ENCODE data around the gene PCGF1. TPM values are rescaled to one million over a fixed set of nuclear protein-coding genes. Genes with fewer than 3 reads are reported as not detected.

The PCGF1 gene
- total and polyA plus RNA-seq, 2 of the 8 experiments (the other 6 are each of a cell fraction or from before 2014, with no cell fraction given) = 10.0 to 23.7 TPM

GRCh38 chr2:74540291-74540690, 32.8 kb upstream of the PCGF1 start:
- ChIA-PET POLR2A (ENCODE audit: partially characterized antibody) (interaction anchor here (1.3 to 2.9 kb wide), 3 partner anchors 8 to 10 kb away, joined by 4 to 19 read pairs (median 12); partner anchors contain the start of genes AUP1 and HTRA2), CTCF (ENCODE audit: partially characterized antibody) (interaction anchor here (0.6 to 2.1 kb wide), 4 partner anchors 36 to 101 kb away, joined by 3 to 4 read pairs (median 4); no protein-coding TSS in a partner anchor)
- Histone ChIP-seq H2BK20ac (ENCODE audit: low read length) (no peak overlapping the region), H2AK5ac (ENCODE audit: low read depth, low read length) (no peak overlapping the region), H2BK5ac (ENCODE audit: low read depth, low read length) (no peak overlapping the region), H3K27ac (ENCODE audit: low read depth, low read length) (no peak overlapping the region), H3K56ac (replicated peaks; ENCODE audit: insufficient read length, low read depth, low read length) (no peak overlapping the region), H3K9ac (replicated peaks in 1 of 4; ENCODE audit: extremely low read depth in 1 of 4, low read depth in 3 of 4, low read length in 3 of 4) (no peak overlapping the region), H3K36me3 (ENCODE audit: control insufficient read depth in 2 of 4, insufficient read depth in 4 of 4, low read length in 3 of 4) (no peaks in the 10 kb centered on the region), H4K91ac (replicated peaks; ENCODE audit: insufficient read length, low read length) (no peak overlapping the region), H3K23ac (ENCODE audit: insufficient read length) (no peak overlapping the region), H2AFZ (ENCODE audit: low read length) (no peak overlapping the region), H3K4ac (replicated peaks; ENCODE audit: insufficient read length, low read depth, low read length) (no peak overlapping the region), H3K23me2 (ENCODE audit: low read depth, low read length) (no peaks in the 10 kb centered on the region; the same call in 1 of the 2 replicates), H3K9me3 (ENCODE audit: insufficient read depth in 2 of 2, low read depth in 1 of 2, low read length in 1 of 2) (no peaks in the 10 kb centered on the region), H3K4me1 (replicated peaks in 1 of 4; ENCODE audit: control insufficient read depth in 3 of 4, insufficient read depth in 4 of 4, low read length in 3 of 4) (no peaks in the 10 kb centered on the region; a peak in 1 of 7 replicates), H3K18ac (ENCODE audit: extremely low read depth, low read length) (no peak overlapping the region), H3K79me1 (ENCODE audit: low read depth, low read length) (no peaks in the 10 kb centered on the region), H2BK120ac (replicated peaks; ENCODE audit: low read depth, low read length) (no peak overlapping the region), H3K4me3 (ENCODE audit: extremely low read depth in 1 of 4, insufficient read depth in 2 of 4, low read depth in 3 of 4, low read length in 4 of 4) (no peak overlapping the region), H4K8ac (ENCODE audit: extremely low read depth, insufficient read depth, low read length) (no peak overlapping the region), H2BK15ac (ENCODE audit: low read length) (no peak overlapping the region), H3K14ac (ENCODE audit: insufficient read length) (no peak overlapping the region), H2BK12ac (ENCODE audit: low read depth, low read length) (no peak overlapping the region), H3K4me2 (ENCODE audit: insufficient read depth in 1 of 2, low read depth in 2 of 2, low read length in 2 of 2) (no peak overlapping the region), H3K79me2 (ENCODE audit: control insufficient read depth in 1 of 2, insufficient read depth in 2 of 2, low read length in 2 of 2) (no peaks in the 10 kb centered on the region), H4K5ac (ENCODE audit: insufficient read length, low read depth, low read length) (no peak overlapping the region), H3K27me3 (replicated peaks in 1 of 4; ENCODE audit: control insufficient read depth in 3 of 4, extremely low read depth in 1 of 4, insufficient read depth in 3 of 4, low read length in 3 of 4) (peaks cover 0 to 1% (median 0%) of the 10 kb centered on the region in 4 experiments; a peak in 1 of 7 replicates), H4K20me1 (replicated peaks in 1 of 2; ENCODE audit: control insufficient read depth in 1 of 2, insufficient read depth in 2 of 2, low read length in 2 of 2) (peaks cover 5% of the 10 kb centered on the region in 2 experiments)
- no peak for DNase-seq (ENCODE audit: low read depth in 1 of 2, low spot score in 2 of 2)
- no peak for FAIRE-seq
- WGBS, 2 experiments (ENCODE audit: extremely low coverage in 1 of 2, insufficient coverage in 1 of 2, insufficient read length in 1 of 2, insufficient replicate concordance in 2 of 2, low coverage in 1 of 2, low lambda C conversion rate in 2 of 2, missing lambda C conversion rate in 1 of 2) = 93% methylated on average over 5 of the region's 5 CpGs; no CpG with 5 or more reads in 1 of the 2 experiments
- TF ChIP-seq SP1 (IDR thresholded peaks at IDR 0.05; ENCODE audit: low read depth, low read length) (no peak), TAF1 (IDR thresholded peaks at IDR 0.05; ENCODE audit: low read depth, low read length) (no peak), TEAD4 (IDR thresholded peaks at IDR 0.05; ENCODE audit: low read depth, low read length) (no peak), MAFK (IDR thresholded peaks at IDR 0.05; ENCODE audit: low read depth, low read length) (no peak), CTBP2 (IDR thresholded peaks at IDR 0.05; ENCODE audit: borderline replicate concordance, insufficient read depth, insufficient read length, low read length) (no peak), NRF1 (IDR thresholded peaks at IDR 0.05; ENCODE audit: low read depth, low read length) (no peak), GTF2F1 (IDR thresholded peaks at IDR 0.05; ENCODE audit: borderline replicate concordance, low read depth, low read length) (no peak), RNF2 (IDR thresholded peaks at IDR 0.05; ENCODE audit: borderline replicate concordance, low read depth, low read length, missing control alignments, poor library complexity, severe bottlenecking) (no peak), CBX5 (IDR thresholded peaks at IDR 0.05; ENCODE audit: low read depth, low read length) (no peak), BACH1 (IDR thresholded peaks at IDR 0.05; ENCODE audit: low read length) (no peak), EP300 (IDR thresholded peaks at IDR 0.05; ENCODE audit: borderline replicate concordance in 1 of 2, low read depth in 2 of 2, low read length in 2 of 2) (no peak), ASH2L (IDR thresholded peaks at IDR 0.05; ENCODE audit: low read length) (no peak)
